Lower leg skin (tissue), 4 donors: Measurements from ENCODE around the gene AMOTL1. TPM values are rescaled to one million over a fixed set of nuclear protein-coding genes. Genes with fewer than 3 reads are reported as not detected.

Source experiments
- DNase-seq, 2 donors: peaks; one replicate each; pipeline ENCODE4 v3.0.0-alpha.2; 2019; ENCODE audit warnings: low spot score in 2 of 2
- H3K4me3 ChIP-seq: fragments of 200-600 bp; sonication (generic); 2 replicates; pipeline ENCODE4 v1.5.1; 2017; ENCODE audit warnings: mild to moderate bottlenecking, low read depth; ENCODE audit not compliant: poor library complexity, severe bottlenecking
- CTCF ChIP-seq, 3 donors: fragments of 450-650 bp; IDR thresholded peaks; one replicate each; pipeline ENCODE4 v1.5.1; 2016; ENCODE audit warnings: antibody characterized with exemption in 3 of 3, mild to moderate bottlenecking in 3 of 3, moderate library complexity in 2 of 3
- POLR2A ChIP-seq, 2 donors: fragments of 450-650 bp; IDR thresholded peaks; one replicate each; pipeline ENCODE4 v1.6.1; 2016 to 2017; ENCODE audit warnings: antibody characterized with exemption in 2 of 2, mild to moderate bottlenecking in 1 of 2, moderate library complexity in 1 of 2
- WGBS, 2 donors: methylation state at CpG; one replicate each; pipeline ENCODE4 v1.1.5; 2018; 5-methylcytosine and 5-hydroxymethylcytosine counted together
- intact Hi-C: fragments of 100-400 bp; cut with DNase I; formaldehyde crosslinking; loops from one replicate; pipeline ENCODE4 v1.15.0; 2023; ENCODE audit warnings: low total_unique reads
- total RNA-seq, 4 donors: library from RNA; depleted of rRNA; stranded (reverse); fragments of >200 nt; gene quantifications; one replicate each; pipeline ENCODE4 v1.1.0, GENCODE V29; 2016

The AMOTL1 gene
- total RNA-seq, 4 donors from 2014 or later, result 45.3 to 72.0 (median 64.8) TPM

- intact Hi-C loops, result no loop called here
- no peak overlapping the region for H3K4me3 ChIP-seq
- no peak for DNase-seq
- WGBS, 2 donors, result 77 to 80% methylated on average over 5 of the region's 5 CpGs
- no peak for TF ChIP-seq POLR2A (IDR thresholded peaks at IDR 0.05)
- TF ChIP-seq CTCF (IDR thresholded peaks at IDR 0.05), result no peak
These were observed 154.3 kb downstream of the AMOTL1 start for GRCh38 chr11:94922321-94923003.

- no peak for DNase-seq
- intact Hi-C loops, result no loop called here
- TF ChIP-seq CTCF (IDR thresholded peaks at IDR 0.05), result no peak
- TF ChIP-seq POLR2A (IDR thresholded peaks at IDR 0.05), result no peak
- 95 to 100% methylated on average over 2 of the region's 2 CpGs for WGBS, 2 donors
- H3K4me3 ChIP-seq, result no peak overlapping the region
These were observed 154.8 kb downstream of the AMOTL1 start for GRCh38 chr11:94923004-94923334.

GRCh38 chr11:94924171-94924572 is 156.0 kb downstream of the AMOTL1 start:
- intact Hi-C loops, result no loop called here

GRCh38 chr11:94924612-94925011 is 156.5 kb downstream of the AMOTL1 start:
- 62 to 64% methylated on average over 5 of the region's 5 CpGs for WGBS, 2 donors
- TF ChIP-seq CTCF (IDR thresholded peaks at IDR 0.05) (no peak), POLR2A (IDR thresholded peaks at IDR 0.05) (no peak)
- H3K4me3 ChIP-seq, result no peak overlapping the region
- intact Hi-C loops, result no loop called here
- DNase-seq, result no peak

More at GRCh38 chr11:94924171-94924572, 156.0 kb downstream of the AMOTL1 start:
- H3K4me3 ChIP-seq, result no peak overlapping the region
- no peak for DNase-seq
- 52 to 64% methylated on average over 6 of the region's 6 CpGs for WGBS, 2 donors
- TF ChIP-seq CTCF (IDR thresholded peaks at IDR 0.05) (no peak), POLR2A (IDR thresholded peaks at IDR 0.05) (no peak)

- TF ChIP-seq CTCF (IDR thresholded peaks at IDR 0.05), result no peak
- no peak for TF ChIP-seq POLR2A (IDR thresholded peaks at IDR 0.05)
- H3K4me3 ChIP-seq, result no peak overlapping the region
- intact Hi-C loops, result no loop called here
- WGBS, 2 donors, result 66 to 69% methylated on average over 7 of the region's 7 CpGs
- no peak for DNase-seq
These were observed 157.5 kb downstream of the AMOTL1 start for GRCh38 chr11:94925422-94926270.
